ENCODE data around the gene GAB2.

Gene GAB2

DNA sequence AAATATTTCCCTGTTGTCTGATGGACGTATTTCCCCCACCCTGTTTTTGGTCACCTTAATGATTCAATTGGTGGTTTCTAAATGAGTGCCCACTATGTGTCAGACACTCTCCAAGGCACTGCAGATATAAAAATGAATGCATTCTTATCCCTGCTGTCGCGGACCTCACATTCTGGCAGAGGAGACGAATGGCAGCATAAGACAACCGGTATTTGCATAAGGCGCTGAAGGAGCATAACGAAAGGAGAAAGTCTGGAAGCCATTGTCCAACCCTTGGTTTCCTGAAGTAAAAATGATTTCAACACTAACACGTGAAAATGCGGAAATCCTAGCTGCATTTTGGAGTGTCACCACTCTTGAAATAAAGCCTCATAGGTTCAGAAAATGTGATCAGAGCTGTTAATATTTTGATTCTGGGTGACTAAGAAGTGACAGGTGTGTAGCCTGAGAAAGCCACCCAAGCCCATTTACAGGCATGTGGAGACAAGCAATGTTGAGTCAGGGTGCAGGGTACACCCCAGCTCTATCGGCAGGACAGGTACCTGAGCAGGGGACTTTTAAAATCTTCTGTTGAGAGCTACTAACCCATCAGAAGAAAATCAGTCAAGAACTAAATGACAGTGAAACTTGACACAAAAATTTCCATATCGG lies 10.1 kb upstream of the GAB2 start:
- DNase-seq (ENCODE audit: low read depth in 3 of 3), result no peak

DNA sequence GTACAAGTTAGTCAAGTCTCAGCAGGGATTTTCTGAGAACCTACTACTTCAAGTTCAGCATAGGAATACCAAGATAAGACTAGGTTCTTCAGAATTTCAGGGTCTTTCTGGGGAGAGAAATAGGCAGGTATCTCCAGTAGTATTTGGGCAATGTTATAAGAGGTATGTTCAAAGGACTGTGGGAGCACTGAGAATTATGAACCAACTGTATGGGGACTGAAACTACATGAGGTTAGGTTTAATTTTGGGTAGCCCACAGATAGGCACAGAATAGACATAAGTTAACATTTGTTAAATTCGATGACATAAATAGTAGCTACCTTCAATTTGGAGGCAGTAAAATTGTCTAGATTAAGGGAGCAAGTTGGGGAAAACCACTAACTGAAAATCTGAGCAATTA lies 9.2 kb upstream of the GAB2 start:
- no peak for DNase-seq (ENCODE audit: low read depth in 3 of 3)

DNA sequence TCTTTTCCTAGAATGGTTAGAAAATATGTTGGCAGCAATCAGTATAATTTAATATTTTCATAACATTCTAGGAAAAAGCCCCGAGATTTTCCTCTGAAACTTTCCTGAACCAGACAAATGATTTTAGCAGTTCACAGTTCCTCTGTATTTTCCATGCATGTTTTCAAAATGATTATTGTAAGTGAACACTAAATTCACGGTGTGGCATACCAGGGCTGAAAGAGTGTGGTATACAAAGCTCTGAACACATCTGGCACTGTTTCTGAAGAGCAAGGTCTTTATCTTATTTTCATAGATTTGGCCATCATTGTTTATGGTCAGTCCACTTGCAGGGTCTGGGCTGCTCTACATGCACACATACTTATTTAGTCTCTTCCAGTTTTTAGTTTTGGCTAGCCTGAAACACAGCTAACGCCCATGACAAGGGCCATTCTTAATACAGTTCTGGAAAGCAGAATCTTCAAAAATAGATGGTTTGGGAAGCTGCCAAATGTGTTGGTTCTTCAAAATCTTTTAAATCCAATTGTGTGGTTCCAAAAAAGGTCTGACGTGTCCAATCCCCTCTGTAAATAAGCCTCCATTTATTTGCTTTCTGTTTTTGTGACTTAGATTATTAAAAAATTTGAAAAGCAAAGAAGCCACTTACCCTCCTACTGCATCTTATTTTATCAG lies 7.9 kb upstream of the GAB2 start:
- no peak for DNase-seq (ENCODE audit: low read depth in 3 of 3)

GRCh38 chr11:78424334-78425270 lies 7.0 kb upstream of the GAB2 start:
- DNase-seq (ENCODE audit: low read depth in 3 of 3), result no peak

GRCh38 chr11:78423241-78423640 lies 5.6 kb upstream of the GAB2 start:
- DNase-seq (ENCODE audit: low read depth in 3 of 3), result no peak

DNA sequence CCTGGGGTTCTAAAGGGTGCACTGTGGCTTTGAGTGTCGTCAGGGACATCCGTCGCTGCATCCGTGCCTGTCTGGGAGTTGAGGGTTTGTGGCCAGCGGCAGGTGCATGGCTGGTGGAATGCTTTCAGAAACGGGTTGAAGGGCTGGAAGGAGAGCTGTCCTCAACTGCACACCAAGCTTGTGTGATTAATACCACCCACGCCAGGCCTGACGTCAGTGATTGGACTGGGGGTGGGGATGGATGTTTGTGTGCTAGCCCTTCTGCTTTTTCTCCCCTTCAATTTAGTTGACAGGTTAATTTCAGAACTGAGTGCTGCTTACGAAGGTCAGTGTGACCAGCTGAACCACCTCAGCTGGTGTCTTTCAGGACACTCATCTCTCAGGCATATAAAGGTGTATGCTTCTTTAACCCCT lies 3.2 kb upstream of the GAB2 start:
- DNase-seq (ENCODE audit: low read depth in 3 of 3), result peak in 2 of 3 donors; percentile 35 to 49

GRCh38 chr11:78420255-78420764 lies 2.7 kb upstream of the GAB2 start:
- peak in 1 of 3 donors; percentile 44 for DNase-seq (ENCODE audit: low read depth in 3 of 3)

DNA sequence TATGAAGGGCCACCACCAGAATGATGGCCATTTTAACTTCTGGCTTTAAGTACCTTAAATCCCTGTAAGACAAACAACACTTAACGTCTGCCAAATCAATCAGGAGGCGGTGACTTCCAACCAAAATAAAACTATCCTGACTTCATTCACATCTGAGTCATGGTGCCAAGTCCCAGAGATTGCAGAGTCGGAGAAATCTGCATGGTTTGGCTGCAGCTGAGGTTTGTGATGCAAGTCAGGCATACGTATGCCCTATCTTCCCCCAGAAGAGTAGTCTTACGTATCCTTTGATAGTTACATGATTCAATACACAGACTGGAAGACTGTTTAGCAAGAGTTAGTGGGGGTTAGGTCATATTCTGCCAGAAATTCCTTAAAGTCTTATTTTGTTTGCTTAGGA lies 1.7 kb upstream of the GAB2 start:
- no peak for DNase-seq (ENCODE audit: low read depth in 3 of 3)

- no peak for DNase-seq (ENCODE audit: low read depth in 3 of 3)
Observed at GRCh38 chr11:78418584-78419211, 1.1 kb upstream of the GAB2 start.

- DNase-seq (ENCODE audit: low read depth in 3 of 3), result peak; percentile 30 to 61 (median 32)
Observed at GRCh38 chr11:78417888-78418583, 416 bp upstream of the GAB2 start.

DNA sequence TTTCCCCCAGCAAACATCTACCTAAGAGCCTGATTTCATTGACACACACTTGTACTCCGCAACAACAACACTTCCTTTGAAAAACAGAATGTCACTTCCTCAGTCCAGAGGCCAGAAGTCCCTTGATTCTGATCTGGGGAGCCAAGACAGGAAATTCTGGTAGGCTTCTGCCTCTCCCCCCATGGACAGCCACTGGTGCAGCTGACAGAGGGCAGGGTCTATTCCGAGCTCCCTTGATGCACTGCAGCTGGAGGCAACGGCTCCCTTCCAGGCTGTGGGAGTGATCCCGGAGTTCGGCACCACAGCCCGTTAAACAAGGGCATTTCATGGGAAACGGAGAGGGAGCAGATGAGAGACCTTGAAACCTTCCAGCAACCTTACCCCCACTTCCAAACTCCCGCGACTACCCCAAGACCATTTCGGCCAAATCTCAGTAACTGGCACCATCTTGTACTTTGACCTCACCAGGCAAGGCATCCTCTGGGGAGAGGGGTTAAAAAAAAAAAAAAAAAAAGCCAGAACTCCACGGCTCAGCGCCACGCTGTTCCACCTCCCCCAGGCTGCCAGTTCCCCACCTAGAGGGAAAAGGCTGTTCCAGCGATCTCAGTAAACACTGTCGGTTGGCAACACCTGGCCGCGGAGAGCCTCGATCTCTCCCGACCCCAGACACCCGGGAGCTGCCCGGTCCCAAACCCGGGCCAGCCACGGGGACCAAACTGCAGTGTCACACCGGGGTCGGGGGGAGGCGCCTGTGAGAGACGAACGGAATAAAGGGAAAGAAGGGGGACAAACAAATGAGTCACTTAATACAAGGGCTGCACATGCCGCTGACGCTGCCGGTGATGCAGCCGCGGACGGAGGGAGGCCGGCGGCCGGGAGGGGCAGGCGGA lies 1.1 kb downstream of the GAB2 start:
- peak; percentile 34 to 65 (median 59) for DNase-seq (ENCODE audit: low read depth in 3 of 3)

GRCh38 chr11:78415338-78415737 lies 2.3 kb downstream of the GAB2 start:
- no peak for DNase-seq (ENCODE audit: low read depth in 3 of 3)

GRCh38 chr11:78414321-78415051 lies 3.1 kb downstream of the GAB2 start:
- no peak for DNase-seq (ENCODE audit: low read depth in 3 of 3)

DNA sequence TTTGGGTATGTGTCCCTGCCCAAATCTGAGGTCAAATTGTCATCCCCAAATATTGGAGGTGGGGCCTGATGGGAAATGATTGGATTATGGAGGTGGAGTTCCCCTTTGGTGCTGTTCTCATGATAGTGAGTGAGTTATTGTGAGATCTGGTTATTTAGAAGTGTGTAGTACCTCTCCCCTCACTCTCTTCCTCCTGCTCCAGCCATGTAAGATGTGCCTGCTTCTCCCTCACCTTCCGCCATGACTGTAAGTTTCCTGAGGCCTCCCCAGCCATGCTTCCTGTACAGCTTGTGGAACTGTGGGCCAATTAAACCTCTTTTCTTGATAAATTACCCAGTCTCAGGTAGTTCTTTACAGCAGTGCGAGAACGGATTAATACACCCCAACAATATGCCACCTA lies 9.0 kb downstream of the GAB2 start:
- DNase-seq (ENCODE audit: low read depth in 3 of 3), result no peak

DNA sequence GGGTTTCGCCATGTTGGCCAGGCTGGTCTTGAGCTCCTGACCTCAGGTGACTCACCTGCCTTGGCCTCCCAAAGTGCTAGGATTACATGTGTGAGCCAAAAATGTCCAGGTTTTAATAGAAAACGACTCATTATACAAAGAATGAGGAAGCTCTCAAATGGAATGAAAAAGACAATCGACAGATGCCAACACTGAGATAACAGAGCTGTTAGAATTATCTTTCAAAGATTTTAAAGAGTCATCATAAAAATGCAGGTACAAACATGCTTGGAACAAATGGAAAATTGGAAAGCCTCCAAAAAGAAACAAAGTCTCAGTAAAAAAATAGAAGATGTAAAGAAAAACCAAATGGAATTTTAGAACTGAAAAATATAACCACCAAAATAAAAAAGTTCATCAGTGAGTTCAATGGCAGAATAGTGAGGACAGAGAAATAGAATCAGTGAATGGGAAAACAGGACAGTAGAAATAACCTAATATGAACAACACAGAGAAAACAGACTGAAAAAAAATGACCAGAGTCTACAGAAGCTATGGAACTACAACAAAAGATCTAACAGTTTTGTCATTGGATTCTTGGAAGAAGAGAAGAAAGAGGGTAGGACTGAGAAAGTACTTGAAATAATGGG lies 10.9 kb downstream of the GAB2 start:
- no peak for DNase-seq (ENCODE audit: low read depth in 3 of 3)

DNA sequence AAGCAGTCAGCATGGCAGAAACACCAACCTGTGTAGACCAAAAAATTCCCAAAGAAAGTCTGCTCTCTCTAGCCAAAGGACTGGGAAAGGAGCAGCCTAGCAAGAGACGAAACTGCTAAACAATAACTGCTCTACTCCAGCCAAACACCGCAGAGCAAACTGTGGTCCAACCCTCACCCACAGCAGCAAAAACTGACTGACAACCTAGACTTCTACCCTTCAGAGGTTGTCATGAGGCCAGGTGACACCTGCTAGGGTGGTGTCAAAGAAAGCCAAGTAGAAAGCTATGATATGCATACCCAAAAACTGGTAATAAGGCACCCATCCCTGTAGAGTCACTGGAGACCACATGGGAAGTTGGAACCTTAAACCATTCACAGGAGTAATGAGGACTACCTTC lies 11.8 kb downstream of the GAB2 start:
- no peak for DNase-seq (ENCODE audit: low read depth in 3 of 3)

DNA sequence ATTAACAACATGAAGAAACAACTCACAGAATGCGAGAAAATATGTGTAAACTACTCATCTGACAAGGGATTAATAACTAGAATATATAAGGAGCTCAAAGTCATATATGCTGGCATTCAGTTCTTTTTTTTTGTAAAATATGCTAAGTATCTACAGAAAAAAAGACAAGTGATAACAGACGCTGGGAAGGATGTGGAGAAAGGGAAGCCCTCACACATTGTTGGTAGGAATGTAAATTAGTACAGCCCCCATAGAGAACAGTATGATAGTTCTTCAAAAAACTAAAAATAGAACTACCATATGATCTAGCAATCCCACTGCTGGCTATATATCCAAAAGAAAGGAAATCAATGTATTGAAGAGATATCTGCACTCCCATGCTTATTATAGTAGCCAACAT lies 13.8 kb downstream of the GAB2 start:
- DNase-seq (ENCODE audit: low read depth in 3 of 3), result no peak

- no peak for DNase-seq (ENCODE audit: low read depth in 3 of 3)
Observed at GRCh38 chr11:78402847-78403246, 14.8 kb downstream of the GAB2 start.

GRCh38 chr11:78400702-78401101 lies 16.9 kb downstream of the GAB2 start:
- no peak for DNase-seq (ENCODE audit: low read depth in 3 of 3)
